Measurements from ENCODE around the gene JMJD7.

The JMJD7 gene

DNA sequence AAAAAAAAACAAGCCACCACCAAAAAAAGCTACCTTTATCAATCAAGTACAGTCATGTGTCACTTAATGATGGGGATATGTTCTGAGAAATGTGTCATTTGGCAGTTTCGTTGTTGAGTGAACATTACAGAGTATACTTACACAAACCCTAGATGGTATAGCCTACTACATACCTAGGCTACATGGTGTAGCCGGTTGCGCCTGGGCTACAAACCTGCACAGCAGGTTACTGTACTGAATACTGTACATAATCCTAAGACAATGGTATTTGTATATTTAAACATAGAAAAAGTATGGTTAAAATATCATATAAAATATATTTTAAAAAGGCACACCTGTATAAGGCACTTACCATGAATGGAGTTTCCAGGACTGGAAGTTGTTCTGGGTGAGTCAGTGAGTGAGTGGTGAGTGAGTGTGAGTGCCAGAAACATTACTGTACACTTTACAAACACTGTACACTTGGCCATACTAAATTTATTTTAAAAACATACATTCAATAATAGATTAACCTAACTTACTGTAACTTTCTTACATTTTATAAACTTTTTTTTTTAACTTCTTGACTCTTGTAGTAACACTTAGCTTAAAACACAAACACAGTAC is 25.9 kb upstream of the JMJD7 start:
- peak; percentile 21 for DNase-seq

DNA sequence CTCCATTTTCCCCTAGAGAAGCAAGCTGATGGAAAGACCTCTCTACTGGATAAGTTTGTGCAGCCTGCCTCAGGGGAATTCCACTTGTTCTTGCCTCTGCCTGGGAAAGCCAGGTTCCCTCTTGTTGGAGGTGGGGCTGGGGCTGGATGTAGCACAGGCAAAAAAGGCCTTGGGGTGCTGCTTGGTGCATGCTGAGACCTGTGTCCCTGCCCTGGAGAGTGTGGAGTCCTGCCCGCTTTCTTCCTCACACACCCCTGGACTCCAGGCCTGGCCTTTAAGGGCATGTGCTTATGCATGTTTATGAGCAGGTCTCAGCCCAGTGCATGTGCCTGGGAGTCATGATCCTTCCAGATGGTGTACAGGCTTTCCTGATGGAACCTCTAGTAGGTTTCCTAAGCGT is 23.5 kb upstream of the JMJD7 start:
- DNase-seq: peak; percentile 25

DNA sequence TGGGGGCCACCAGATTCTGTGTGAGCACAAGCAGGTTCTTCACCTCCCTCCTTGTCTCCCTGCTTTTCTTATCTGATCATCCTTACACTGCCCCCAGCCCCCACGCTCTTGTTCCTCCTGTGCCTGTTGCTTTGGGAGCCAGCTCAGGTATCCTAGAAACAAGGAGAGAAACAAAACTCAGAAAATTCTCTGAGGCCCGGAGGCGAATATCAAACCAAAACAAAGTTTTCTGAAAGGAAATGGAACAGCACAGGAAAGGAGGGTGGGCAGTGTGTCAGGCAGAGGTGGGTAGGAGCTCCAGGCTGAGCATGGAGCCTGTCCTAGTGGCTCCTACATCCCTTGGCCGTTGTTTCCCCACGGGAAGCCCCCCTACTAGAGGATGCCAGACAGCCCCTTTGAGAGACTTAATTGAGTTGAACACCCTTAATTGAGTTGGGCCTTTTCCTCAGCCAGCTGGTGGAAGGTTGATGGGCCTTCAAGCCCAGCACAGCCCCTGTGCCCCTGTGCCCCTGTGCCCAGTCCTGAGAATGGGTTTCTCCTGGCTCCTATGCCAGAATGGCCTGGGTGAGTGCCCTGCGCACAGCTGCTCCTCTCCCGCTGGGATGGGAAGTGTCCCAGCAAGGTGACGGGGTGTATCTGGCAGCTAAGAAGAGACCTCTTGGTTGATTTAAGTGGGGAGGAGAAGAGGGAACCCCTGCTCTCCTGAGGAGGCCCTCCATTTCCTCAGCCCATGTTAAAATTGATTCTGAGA is 22.8 kb upstream of the JMJD7 start:
- peak; percentile 39 for DNase-seq

DNA sequence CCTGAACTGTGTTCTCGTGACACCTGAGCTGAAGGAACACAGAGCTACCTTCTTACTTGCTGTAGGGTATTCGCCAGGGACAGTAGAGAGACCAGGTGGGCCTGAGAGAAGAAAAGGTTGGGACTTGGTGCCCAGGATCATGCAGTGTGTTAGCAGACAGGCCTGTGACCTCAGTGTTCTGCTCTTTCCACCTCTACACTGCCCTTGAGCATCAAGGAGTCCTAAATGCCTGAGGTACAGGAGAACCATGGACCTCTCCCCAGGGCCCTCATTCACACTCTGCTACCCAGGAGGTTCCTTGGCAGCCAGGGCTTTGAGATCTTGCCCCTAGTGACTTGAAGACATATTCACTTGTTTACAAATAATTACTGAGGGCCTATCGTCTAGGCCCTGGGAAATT is 22.2 kb upstream of the JMJD7 start:
- no peak for DNase-seq

DNA sequence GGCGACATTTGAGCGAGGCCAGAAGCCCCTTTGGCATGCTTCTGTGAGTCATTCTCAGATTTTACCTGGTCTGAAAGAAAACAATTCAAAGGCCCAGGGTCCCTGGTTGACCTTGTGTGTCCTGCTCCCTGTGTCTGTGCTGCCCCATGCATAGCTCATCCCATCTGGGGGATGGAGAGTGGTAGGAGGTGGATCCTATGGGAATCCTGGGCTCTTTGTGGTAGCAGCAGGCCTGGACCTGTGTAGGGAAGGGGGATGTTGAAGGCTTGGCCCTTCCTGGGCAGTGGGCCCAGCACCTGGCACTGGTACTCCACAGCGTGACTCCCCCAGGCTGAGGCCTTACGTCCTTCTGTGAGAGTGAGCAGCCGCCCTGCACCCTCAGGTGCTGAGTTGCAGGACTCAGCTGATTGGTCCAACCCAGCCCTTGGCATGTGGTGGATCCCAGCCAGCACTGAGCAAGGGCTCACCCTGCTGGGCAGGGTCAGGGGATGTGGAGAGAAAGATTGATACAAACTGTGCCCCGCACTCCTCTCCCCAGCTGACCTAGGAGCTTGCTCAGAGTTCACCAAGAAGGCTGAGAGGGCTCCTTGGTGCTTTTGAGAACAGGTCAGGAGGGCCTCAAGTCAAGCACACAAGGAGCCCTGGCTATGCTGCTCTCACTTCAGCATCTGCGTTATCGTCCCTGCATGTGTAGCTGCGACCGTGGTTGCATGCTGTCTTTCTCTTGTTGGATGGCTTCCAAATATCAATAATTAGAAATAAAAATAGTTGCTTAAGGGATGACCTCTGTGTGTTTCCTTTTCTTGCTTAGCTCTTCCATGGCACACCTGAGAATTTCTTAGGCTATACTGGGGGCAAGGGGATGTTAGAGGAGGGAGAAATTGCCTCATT is 21.4 kb upstream of the JMJD7 start:
- DNase-seq: peak; percentile 50

DNA sequence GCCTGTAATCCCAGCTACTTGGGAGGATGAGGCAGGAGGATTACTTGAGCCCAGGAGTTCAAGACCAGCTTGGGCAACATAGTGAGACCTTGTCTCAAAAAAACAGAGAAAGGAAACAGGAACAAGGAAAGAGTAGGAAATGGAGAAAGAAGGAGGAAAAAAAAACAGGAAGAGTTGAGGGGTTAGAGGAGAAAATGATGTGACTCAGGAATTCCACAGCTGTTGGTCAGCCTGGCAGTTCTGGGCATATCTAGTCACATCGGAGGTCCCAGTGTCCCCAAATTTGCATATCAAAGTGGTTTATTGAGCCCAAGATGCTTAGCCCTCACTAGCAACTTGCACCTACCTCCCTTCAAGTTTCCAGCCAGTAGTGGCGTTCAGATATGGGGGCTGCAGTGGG is 18.8 kb upstream of the JMJD7 start:
- no peak for DNase-seq

DNA sequence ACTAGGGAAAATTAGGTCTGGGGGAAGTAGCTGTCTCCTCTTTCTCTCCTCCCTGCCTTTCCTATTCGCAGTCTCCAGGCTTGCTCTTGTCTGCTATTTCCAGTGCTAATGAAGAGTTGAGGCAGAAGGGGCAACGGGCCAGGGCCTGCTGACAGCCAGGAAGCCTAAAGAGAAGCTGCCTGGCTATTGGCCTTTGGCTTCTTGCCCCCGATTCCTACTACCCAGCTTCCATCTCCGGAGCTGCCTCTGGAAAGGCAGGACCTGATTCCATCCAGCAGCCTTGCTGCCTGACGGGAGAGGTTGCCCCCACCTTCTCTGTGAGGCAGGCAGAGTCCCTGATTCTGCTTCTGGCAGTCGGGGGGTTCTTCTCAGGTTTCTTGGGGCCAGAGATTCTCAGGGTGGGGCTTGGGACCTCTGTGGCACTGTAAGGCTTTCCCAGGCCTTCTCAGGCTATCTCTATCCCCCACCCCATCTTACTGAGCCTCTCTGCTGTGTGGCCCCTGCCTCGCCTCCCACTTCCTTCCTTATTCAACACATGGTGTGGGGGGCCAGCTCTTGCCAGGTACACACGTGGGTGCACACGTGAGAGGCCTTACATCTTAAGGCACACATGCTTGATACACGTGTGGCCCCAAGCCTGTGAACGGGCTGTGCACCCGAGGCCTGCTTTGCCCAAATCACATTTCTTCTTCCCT is 18.2 kb upstream of the JMJD7 start:
- peak; percentile 45 for DNase-seq

DNA sequence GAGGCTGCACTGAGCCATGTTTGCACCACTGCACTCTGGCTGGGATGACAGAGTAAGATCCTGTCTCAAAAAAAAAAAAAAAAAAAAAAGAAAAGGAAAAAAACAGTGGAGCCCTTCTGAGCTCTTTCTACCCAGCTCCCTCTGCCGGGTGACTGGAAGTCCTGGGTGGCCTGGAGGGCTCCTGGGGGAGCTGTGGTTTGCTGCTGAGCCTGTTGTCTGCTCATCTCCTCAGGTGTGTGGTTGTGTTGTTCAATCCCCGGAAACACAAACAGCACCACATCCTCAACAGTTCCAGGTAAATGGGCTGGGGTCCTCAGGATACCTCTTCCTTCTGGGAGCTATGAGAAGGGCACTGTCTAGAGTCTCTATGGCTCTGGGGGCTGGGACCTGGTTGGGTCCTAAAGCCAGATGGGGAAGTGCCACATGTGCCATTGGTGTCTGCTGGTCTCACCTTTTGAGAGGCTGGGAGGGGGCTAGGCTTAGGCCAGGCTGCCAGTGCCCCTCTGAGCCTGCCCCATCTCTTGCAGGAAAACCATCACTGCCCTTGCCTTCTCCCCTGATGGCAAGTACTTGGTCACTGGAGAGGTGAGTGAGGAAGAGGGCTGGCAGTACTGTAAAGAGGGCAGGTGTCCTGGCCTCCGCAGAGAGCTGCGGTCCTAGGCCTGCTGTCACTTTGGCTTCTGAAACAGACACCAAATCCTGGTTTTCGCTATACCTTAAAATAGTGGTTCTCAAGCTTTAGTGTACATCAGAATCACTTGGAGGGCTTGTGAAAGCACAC is 17.1 kb upstream of the JMJD7 start:
- no peak for DNase-seq

DNA sequence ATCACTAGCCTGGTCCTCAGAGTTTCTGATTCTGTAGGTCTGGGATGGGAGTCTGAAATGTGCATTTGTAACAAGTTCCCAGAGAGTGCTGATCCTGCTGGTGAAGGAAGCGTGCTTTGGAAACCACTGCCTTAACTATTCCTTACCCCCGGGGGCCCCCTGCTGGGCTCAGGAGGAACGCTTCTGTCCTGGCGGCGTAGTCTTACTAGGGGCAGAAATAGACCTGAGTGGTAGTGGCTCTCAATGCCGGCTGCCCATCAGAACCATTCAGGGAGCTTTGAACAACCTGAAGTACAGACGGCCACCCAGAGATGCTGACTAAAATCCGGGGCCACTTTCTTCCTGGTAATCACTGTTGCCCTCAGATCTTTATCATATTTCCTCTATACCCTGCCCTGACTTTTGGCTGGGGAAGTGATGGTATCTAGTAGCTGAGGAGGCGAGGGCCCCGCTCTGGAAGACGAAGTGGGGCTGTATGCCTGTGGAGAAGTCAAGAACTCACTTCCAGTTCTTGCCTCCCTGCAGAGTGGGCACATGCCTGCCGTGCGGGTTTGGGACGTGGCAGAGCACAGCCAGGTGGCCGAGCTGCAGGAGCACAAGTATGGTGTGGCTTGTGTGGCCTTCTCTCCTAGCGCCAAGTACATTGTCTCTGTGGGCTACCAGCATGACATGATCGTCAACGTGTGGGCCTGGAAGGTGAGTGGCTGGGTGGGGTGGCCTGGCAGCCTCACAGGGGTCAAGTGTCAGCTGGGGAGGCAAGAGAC is 16.3 kb upstream of the JMJD7 start:
- peak; percentile 89 for DNase-seq

DNA sequence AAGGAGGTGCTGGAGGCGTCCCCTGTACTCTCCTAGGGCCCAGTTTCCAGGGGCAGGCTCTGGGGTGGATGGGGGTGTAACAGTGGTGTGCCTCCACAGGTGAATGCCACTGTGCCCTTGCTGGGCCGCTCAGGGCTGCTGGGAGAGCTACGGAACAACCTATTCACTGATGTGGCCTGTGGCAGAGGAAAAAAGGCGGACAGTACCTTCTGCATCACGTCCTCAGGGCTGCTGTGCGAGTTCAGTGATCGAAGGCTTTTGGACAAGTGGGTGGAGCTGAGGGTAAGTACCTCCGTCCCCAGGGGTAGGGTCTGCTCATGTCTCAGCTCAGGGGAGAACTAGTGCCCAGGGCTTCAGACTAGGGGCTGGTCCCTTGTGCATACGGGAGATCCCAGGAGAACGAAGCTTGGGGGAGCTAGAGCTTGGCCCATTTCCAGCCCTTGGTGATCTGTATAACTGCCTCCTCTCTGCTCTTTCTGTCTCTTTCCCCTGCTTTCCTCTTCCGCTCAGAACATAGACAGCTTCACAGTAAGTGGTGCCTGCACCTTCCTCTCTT is 15.0 kb upstream of the JMJD7 start:
- no peak for DNase-seq

DNA sequence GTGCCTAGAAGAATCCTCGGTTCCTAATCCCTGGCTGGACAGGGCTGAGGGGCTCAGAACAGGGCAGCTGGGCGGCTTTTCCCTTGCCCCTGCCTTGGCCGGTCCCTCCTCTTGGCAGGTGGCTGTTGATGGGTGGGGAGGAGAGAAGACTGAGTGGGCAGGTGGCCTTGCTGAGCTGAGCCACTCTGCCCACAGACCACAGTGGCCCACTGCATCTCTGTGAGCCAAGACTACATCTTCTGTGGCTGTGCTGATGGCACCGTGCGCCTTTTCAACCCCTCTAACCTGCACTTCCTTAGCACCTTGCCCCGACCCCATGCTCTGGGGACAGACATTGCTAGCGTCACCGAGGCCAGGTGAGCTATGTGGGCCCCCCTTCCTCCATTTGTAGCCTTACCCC is 14.5 kb upstream of the JMJD7 start:
- DNase-seq: no peak

DNA sequence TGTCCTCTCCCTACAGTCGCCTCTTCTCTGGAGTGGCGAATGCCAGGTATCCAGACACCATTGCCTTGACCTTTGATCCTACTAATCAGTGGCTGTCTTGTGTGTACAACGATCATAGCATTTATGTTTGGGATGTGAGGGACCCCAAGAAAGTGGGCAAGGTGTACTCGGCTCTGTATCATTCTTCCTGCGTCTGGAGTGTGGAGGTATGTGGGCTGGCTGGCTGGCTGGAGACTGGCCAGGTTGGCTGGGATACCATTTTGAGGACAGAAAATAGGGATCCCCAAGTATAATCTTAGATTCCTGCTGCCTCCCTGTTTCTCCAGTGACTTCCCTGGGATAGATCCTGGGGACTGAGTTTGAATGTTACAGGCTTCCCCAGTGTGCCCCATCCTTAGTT is 13.4 kb upstream of the JMJD7 start:
- no peak for DNase-seq

DNA sequence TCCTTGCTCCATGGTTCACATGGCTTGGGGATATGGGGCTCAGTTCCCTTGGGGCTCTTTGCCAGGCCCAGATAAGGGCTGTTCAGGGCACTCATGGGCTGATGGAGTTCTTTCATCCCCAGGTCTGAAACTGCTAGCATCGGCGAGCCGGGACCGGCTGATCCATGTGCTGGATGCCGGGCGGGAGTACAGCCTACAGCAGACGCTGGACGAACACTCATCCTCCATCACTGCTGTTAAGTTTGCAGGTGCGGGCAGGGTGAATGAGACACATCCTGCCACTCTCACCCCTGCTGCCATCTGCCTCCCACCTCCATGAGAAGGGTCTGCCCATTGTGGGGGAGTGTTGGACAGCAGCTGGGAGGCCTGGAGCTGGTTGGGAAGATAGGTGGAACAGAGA is 11.1 kb upstream of the JMJD7 start:
- no peak for DNase-seq

DNA sequence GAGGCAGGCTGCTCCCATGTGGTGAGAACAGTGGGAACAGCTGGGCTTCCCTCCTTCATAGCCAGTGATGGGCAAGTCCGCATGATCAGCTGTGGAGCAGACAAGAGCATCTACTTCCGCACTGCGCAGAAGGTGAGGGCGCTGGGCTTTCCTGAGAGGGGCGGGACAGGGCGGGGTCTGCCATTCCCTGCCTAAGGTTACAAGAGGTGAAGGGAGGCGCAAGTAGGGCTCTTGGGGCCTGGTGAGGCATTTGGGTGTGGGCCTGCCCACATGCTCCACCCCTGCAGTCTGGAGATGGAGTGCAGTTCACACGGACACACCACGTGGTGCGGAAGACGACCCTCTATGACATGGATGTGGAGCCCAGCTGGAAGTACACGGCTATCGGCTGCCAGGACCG is 10.6 kb upstream of the JMJD7 start:
- DNase-seq: no peak

DNA sequence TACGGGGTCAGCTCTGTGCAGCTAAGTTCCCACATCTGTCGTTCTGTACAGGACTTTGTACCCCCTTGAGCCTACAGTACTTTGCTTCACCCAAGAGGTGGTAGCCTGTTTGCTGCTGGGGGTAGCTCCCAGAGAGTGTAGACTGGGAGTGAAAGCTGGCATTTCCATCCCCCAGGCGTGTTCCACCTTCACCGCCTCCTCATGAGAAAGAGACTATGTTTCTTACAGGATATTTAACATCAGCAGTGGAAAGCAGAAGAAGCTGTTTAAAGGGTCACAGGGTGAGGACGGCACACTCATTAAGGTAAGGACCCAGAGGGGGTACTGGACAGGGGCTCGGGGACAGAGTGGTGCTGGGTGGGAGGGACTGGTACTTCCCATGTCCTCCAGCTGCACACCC is 10.1 kb upstream of the JMJD7 start:
- DNase-seq: no peak

DNA sequence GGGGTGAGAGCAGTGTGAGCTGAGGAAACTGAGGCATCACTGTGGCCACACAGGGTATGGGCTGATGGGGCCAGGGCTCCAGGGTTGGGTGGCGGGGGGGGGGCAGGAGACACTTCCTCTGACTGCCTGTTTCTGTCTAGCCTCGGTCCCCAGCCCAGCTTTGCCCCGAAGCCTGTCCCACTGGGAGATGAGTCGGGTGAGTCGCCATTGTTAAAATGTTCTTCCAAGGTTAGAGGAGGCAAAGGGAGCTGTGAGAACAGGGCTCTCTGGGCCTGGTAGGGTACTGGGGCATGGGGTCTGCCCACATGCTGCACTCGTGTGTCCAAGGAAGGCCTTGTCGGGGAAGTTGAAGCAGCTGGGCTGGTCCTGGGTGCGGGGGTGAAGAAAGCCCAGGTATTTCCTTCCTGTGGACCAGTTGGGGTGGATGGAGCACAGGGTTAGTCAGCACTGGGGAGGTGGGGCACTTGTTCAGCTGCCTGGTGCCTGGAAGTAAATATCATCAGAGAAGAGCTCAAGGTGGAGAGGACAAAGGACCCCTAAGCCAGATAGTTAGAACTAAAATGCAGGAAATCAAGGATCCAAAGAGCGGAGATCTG is 8.3 kb upstream of the JMJD7 start:
- no peak for DNase-seq

DNA sequence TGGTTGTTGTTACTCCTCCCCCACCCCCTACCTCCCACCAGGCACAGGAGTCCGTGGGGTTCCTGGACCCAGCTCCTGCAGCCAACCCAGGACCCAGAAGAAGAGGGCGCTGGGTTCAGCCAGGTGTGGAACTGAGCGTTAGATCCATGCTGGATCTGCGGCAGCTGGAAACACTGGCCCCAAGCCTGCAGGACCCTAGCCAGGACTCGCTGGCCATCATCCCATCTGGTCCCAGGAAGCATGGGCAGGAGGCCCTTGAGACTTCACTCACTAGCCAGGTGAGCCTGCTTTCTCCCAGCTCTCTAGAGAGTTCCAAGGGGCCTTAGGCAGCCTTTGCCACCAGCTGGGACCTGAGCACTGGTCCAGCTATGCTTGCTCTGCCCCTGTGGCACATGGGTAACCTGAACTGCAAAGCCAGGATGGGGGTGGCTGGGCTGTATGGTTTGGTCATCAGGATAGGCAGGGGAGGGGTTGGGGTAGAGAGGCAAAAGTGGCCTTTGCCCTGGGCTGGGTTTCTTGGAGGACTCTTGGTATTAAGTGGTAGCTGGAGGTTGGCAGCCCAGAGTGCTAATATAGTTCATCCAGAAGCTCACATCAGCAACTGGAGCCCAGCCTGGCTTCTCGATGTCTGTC is 7.0 kb upstream of the JMJD7 start:
- no peak for DNase-seq

DNA sequence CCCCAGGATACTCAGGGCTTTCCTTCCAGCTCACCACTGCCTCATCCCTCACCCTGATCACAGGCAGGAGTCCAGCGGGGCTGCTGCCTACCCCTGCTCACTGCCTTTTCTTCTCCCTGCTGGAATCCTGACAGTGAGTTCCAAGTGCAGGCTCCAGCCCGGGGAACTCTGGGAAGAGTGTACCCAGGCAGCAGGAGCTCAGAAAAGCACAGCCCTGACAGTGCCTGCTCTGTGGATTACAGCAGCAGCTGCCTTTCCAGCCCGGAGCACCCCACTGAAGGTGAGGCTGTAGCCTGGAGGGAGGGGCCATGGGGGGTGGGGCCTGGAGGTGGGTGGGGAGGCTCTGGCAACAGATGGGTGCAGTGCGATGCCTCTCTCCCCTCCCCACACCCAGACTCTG is 6.1 kb upstream of the JMJD7 start:
- DNase-seq: no peak

DNA sequence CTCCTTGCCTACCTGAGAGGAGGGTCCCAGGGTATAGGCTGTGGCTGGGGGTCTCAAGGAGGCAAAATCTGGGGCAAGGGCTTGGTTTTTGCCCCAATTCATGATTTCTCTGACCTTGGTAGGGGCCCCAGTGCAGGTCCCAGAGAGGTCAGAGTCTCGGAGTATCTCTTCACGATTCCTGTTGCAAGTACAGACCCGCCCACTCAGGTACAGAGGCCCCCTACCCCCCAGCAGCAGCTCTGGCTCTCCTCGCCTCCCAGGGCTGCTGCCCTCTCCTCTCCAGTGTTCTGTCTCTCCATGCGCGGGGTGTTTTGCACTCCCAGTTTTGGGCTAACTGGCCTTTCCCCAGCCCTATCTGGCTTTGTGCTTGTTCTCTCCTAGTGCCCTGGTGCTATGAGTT is 5.4 kb upstream of the JMJD7 start:
- DNase-seq: no peak

DNA sequence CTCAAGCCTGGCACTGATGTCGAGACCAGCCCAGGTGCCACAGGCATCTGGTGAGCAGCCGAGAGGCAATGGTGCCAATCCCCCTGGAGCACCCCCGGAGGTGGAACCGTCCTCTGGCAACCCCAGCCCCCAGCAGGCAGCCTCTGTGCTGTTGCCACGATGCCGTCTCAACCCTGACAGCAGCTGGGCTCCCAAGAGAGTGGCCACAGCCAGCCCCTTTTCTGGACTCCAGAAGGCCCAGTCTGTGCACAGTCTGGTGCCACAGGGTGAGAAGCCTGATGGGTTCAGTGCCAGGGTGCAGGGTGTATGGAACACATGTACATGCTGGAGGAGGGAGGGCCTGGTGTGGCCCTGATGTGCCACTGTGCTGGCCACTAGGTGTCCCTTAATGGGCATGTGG is 4.9 kb upstream of the JMJD7 start:
- DNase-seq: no peak

DNA sequence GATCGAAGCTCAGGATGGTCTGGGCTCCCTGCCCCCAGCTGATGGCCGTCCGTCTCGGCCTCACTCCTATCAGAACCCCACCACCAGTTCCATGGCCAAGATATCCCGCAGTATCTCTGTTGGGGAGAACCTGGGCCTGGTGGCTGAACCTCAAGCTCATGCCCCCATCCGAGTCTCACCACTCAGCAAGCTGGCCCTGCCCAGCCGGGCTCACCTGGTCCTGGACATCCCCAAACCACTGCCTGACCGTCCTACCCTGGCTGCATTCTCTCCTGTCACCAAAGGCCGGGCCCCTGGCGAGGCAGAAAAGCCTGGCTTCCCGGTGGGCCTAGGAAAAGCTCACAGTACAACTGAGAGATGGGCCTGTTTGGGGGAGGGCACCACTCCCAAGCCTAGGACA is 4.4 kb upstream of the JMJD7 start:
- no peak for DNase-seq

Measured in activated effector memory CD4-positive, alpha-beta T cell treated with anti-CD3 and anti-CD28 coated beads, Interleukin-2, amount 50 U/mL, for 16 hours (primary cell).